Activated CD4-positive, alpha-beta T cell treated with anti-CD3 and anti-CD28 coated beads, Interleukin-2, amount 50 U/mL, for 4 hours (primary cell): ENCODE measurements around the gene DPY19L3.
"Not testable (repeated sequence)": the region's sequence is repeated elsewhere in the genome, so short reads cannot be mapped to it uniquely, and the experiment has no call there.

Experiments used
- DNase-seq, 2 experiments: peaks; one replicate each; pipeline ENCODE4 v3.0.0-alpha.2; 2020

DPY19L3 gene

DNA sequence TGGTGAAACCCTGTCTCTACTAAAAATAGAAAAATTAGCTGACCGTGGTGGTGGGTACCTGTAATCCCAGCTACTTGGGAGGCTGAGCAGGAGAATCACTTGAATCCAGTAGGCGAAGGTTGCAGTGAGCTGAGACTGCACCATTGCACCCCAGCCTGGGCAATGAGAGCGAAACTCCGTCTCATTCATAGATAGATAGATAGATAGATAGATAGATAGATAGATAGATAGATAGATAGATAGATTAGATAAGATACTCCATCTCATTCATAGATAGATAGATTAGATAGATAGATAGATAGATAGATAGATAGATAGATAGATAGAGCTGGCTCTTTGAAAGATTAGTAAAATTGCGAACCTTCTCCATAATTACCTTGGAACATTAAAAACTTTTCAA is 42.0 kb downstream of the DPY19L3 start:
- DNase-seq: not testable (repeated sequence)

- DNase-seq: no peak
Observed at GRCh38 chr19:32448026-32448425, 42.5 kb downstream of the DPY19L3 start.

- no peak for DNase-seq
Observed at GRCh38 chr19:32450217-32450616, 44.6 kb downstream of the DPY19L3 start.

- no peak for DNase-seq
Observed at GRCh38 chr19:32453736-32454135, 48.2 kb downstream of the DPY19L3 start.

GRCh38 chr19:32456406-32456805 is 50.8 kb downstream of the DPY19L3 start:
- no peak for DNase-seq

DNA sequence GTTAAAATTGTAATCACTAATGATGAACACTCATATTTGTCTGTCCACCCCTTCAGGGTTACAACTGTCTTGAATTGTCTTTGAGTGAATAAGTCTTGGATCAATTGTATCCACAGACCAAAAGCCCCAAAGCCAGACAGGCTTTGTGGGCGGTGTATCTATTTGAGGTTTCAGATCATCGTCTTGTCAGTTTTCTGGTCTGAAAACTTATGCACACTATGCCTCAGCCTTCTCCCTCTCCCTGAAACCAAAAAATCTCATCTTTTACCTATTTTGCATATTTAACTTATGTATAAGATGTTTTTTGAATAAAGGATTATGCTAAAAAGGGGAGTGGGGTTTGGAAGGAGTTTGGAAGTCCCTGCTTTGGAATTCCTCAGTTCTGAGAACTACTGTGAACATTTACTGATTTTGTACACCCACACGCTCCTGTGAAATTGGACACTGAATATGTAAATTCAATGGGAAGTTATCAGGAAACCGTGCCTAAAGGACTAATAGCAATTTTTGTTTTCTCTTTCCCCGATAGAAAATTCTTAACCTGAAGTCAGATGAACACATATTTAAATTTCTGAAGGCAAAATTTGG is 52.1 kb downstream of the DPY19L3 start:
- no peak for DNase-seq

GRCh38 chr19:32458500-32459123 is 53.0 kb downstream of the DPY19L3 start:
- no peak for DNase-seq

DNA sequence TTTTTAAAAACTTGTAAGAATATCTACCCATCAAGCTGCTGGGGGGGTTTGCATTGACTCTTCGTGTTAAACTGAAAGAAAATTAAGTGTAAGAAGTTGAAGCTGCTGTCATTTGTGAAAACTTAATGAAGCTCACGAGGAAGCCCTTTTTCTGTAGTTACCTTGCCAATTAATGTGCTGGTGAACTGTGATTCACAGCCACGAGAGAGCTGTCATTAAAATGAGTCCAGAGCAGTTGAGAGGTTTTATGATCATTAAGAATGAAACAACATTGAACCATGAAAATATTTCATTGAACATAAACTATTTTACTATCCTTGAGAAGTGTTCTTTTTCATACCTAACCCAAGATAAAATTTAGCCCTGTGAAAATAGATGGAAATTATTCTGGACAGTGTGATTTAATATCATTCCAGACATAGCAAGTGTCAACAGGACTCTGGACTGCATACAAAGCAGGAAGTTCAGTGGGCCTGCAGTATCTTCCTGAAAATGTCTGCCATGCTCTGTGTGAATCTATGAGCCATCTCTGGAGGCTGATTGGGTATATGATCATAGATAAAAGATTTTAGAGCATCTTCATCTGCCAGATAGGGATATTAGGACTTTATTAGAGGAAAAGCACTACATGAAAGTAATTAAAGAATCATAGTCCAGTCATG is 53.8 kb downstream of the DPY19L3 start:
- no peak for DNase-seq

DNA sequence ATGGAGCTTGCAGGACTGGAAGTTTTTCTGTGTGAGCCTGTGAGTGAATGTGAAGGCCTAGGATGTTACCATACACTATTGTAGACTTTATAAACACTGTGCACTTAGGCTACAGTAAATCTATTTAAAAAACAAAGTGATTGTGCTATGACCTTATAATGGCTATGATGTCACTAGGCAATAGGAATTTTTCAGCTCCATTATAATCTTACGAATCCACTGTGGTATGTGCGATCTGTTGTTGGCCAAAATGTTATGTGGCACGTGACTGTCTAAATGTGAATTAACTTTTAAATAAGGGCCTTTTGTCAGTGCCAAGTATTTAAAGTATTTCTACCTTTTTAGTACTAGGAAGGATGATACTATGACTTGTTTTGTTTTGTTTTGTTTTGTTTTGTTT is 54.9 kb downstream of the DPY19L3 start:
- DNase-seq: no peak

DNA sequence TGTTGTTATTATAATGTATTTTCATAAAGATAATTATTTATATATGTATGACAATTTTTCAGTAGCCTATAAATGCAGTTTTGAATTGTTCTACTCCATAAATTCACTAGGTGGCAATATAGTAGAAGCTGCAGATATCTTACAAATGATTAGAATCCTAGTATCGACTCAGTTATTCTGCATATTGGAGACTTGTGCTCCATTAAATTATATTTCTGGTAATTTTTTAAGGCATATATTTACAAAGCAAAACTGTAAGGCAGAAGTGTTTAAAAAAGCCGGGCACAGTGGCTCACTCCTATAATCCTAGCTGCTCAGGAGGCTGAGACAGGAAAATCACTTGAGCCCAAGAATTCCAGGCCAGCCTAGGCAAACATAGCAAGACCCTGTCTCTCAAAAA is 58.7 kb downstream of the DPY19L3 start:
- DNase-seq: no peak

- no peak for DNase-seq
Observed at GRCh38 chr19:32465176-32465575, 59.6 kb downstream of the DPY19L3 start.

DNA sequence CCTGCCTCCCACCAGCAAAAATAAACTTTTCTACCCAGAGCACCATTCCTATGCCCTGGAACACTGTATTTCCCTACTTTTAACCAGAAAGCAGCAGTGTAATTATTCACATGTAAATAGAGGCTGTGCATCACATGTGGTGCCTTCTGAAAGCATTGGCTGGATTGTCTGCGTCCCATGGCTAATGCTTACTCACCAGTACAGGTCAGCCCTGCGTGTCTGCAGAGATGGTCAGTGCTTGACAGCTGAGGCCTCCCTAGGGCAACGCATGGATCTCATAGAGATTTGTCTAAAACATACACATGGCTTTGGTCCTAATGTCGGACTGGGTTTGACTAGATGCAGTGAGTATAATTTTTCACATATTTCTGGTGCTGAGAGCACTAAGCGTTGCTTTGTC is 64.2 kb downstream of the DPY19L3 start:
- DNase-seq: no peak

GRCh38 chr19:32471095-32471494 is 65.5 kb downstream of the DPY19L3 start:
- no peak for DNase-seq

DNA sequence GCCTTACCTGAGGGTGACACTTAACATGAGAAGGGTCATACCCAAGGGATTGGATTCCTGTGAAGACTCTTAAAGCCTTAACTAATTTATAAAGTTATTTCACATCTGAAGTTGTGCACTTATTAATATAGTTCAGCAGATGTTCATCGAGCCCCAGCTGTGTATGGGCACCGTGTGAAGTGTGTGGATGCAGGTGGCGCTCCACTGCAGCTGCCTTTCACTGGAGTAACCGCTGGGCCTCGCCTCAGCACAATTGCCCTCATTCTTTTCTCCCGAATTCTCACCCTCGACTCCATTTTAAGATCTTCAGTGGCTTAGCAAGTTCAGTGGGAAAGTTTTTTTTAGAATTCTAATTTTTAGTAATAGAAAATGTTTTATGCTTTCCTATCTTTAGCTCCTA is 66.2 kb downstream of the DPY19L3 start:
- no peak for DNase-seq

DNA sequence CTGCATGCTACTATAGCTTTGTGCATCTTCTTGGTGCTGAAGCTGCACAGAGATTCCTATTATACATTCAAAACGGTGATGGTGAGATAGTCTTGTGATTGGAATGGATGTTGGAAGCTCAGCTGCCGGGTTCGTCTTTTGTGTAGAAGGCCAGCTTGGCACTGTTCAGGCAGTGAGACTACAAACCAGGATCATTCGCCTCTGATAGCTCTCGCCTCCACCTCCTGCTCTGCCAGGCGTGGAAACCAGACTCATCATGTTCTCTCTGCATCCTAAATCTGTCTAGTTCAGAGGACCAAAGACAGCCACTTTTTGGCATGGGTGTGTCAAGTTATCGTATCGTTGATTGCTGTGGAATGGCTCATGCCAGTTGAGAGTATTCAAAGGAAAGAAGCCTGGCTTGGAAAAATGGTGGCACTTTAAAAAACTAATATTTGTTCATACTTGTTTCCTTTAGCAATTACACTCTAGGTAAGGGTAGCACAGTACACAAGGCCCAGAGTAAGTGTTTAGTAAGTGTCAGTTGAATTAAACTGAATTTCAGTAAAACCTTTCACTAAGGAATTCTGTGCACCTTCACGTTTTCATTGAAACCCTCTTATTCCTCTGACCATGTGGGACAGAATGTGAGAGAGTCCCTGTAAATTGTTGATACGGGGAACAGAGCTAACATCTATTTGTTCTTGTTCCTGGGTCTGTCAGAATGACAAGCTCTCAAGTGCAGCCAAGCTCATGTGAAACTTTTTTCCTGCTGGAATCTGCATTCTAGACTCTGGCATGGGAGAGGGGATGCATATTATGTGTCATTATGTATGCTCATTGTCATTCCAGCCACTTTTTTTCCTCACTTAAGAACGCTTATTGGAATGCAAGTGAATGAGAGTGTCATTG is 69.8 kb downstream of the DPY19L3 start:
- DNase-seq: no peak

GRCh38 chr19:32476032-32476350 is 70.4 kb downstream of the DPY19L3 start:
- no peak for DNase-seq

GRCh38 chr19:32480321-32480720 is 74.8 kb downstream of the DPY19L3 start:
- no peak for DNase-seq

GRCh38 chr19:32483574-32483973 is 78.0 kb downstream of the DPY19L3 start:
- no peak for DNase-seq

DNA sequence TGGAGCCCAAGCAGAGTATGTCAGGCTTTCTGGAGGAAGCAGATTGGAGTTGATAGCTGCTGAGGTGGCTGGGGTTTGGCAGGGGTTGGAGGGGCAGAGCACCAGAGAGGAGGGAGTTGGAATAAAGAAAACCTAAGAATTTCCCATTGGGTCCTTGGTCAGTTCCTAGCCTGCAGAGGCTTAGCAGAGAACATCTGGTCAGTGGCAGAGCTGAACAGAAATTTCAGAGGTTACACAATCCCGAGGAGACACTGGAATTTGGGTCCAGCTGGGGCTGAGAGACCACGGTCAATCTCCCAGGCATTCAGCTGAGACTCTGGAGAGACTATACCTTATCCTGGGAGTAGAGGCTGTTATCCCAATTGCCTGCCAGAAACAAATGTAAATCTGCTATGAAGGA is 84.4 kb downstream of the DPY19L3 start:
- no peak for DNase-seq

DNA sequence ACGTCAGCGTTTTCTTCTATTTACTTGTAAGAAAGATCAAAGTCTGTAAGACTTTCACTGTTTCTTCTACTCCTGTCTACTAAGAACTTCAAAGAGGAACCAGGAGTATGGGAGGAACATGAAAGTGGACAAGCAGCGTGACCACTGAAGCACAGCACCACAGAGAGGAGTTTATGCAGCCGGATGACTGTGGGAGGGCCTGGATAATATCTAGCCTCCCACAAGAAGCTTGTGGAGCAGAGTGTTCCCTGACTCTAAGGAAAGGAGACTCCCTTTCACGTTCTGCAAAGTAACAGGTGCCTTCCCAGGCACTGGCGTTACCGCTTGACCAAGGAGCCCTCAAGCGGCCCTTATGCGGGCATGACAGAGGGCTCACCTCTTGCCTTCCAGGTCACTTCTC is 91.8 kb downstream of the DPY19L3 start:
- DNase-seq: no peak

GRCh38 chr19:32498648-32499200 is 93.2 kb downstream of the DPY19L3 start:
- DNase-seq: no peak

DNA sequence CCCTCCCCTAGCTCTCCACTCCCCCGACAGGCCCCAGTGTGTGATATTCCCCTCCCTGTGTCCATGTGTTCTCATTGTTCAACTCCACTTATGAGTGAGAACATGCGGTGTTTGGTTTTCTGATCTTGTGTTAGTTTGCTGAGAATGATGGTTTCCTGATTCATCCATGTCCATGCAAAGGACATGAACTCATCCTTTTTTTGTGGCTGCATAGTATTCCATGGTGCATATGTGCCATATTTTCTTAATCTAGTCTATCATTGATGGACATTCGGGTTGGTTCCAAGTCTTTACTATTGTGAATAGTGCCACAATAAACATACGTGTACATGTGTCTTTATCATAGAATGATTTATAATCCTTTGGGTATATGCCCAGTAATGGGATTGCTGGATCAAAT is 106.9 kb downstream of the DPY19L3 start:
- DNase-seq: not testable (repeated sequence)

- DNase-seq: no peak
Observed at GRCh38 chr19:32519023-32519422, 113.5 kb downstream of the DPY19L3 start.
